Stimulated activated naive CD8-positive, alpha-beta T cell treated with anti-CD3 and anti-CD28 coated beads, Interleukin-15, Interleukin-2, amounts not matched to agents 100 U/mL and 50 U/mL, for 24 hours (primary cell): Measurements from ENCODE around the gene EXOC3L1.

Experiments used
- ATAC-seq: fragments of 150-1000 bp; cut with Tn5 transposase; one replicate; pipeline ENCODE4 v1.10.0; 2021
- DNase-seq: peaks from one replicate; pipeline ENCODE4 v3.0.0; 2021

EXOC3L1 gene

GRCh38 chr16:67183284-67183626, 6.7 kb downstream of the EXOC3L1 start:
- ATAC-seq (no peak), DNase-seq (no peak)

- DNase-seq (no peak), ATAC-seq (no peak)
Observed at GRCh38 chr16:67182288-67182687, 7.6 kb downstream of the EXOC3L1 start.

GRCh38 chr16:67181346-67181745, 8.6 kb downstream of the EXOC3L1 start:
- ATAC-seq (no peak), DNase-seq (no peak)

GRCh38 chr16:67180166-67180565, 9.8 kb downstream of the EXOC3L1 start:
- no peak for ATAC-seq
- no peak for DNase-seq

- DNase-seq (no peak), ATAC-seq (no peak)
Observed at GRCh38 chr16:67179421-67180080, 10.4 kb downstream of the EXOC3L1 start.

- peak; percentile 53 for DNase-seq
- ATAC-seq: peak; percentile 50
Observed at GRCh38 chr16:67177743-67178699, 11.9 kb downstream of the EXOC3L1 start.

- ATAC-seq (no peak), DNase-seq (no peak)
Observed at GRCh38 chr16:67176662-67177061, 13.3 kb downstream of the EXOC3L1 start.

- peak; percentile 4 for ATAC-seq
- no peak for DNase-seq
Observed at GRCh38 chr16:67174706-67175231, 15.2 kb downstream of the EXOC3L1 start.

- ATAC-seq (peak; percentile 63), DNase-seq (peak; percentile 73)
Observed at GRCh38 chr16:67173808-67174705, 15.9 kb downstream of the EXOC3L1 start.

GRCh38 chr16:67173323-67173722, 16.6 kb downstream of the EXOC3L1 start:
- DNase-seq (no peak), ATAC-seq (no peak)

GRCh38 chr16:67170949-67171649, 18.8 kb downstream of the EXOC3L1 start:
- DNase-seq: no peak
- ATAC-seq: no peak

- peak; percentile 81 for DNase-seq
- peak; percentile 38 for ATAC-seq
Observed at GRCh38 chr16:67170168-67170948, 19.6 kb downstream of the EXOC3L1 start, which contains the start of gene NOL3. Gene NOL3, plus strand, starts transcription at chr16:67170538.

- DNase-seq (peak; percentile 74), ATAC-seq (no peak)
Observed at GRCh38 chr16:67169642-67170167, 20.2 kb downstream of the EXOC3L1 start.

- DNase-seq (no peak), ATAC-seq (no peak)
Observed at GRCh38 chr16:67169011-67169451, 20.9 kb downstream of the EXOC3L1 start.

- ATAC-seq: no peak
- DNase-seq: no peak
Observed at GRCh38 chr16:67167588-67167987, 22.3 kb downstream of the EXOC3L1 start.

GRCh38 chr16:67166598-67167168, 23.3 kb downstream of the EXOC3L1 start:
- ATAC-seq (no peak), DNase-seq (no peak)

- no peak for DNase-seq
- ATAC-seq: no peak
Observed at GRCh38 chr16:67166110-67166547, 23.8 kb downstream of the EXOC3L1 start.

GRCh38 chr16:67165121-67166078, 24.5 kb downstream of the EXOC3L1 start:
- ATAC-seq (no peak), DNase-seq (no peak)
